Measurements from ENCODE around the gene ARID1B. TPM values are rescaled to one million over a fixed set of nuclear protein-coding genes. Genes with fewer than 3 reads are reported as not detected.

The ARID1B gene
- total and polyA plus RNA-seq, 2 experiments from 2014 or later = 32.9 to 67.0 TPM

DNA sequence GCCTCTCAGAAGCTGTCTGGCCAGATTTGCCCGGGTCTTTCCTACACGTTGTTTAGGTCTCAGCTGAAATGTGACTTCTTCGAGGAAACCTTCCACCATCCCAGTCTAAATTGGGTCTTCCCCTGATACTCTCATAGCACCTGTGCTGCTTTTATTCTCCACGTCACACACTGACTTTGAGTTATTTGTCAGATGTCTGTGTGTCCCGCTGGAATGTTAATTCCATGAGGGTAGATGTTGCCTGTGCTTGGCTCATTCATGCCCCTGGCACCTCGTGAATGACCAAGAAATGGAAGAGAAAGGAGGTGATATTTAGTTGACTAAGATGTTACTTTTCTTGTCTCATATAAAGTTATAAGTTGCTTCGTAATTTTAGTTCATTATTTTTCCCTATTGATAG is 348.4 kb downstream of the ARID1B start:
- Histone ChIP-seq H3K79me2 (peaks cover 12% of the 10 kb centered on the region), H3K27ac (peak overlapping the region; percentile 28), H3K36me3 (replicated peaks; ENCODE audit: insufficient read depth, low read depth) (no peaks in the 10 kb centered on the region), H3K4me1 (ENCODE audit: insufficient read depth) (peaks cover 3% of the 10 kb centered on the region), H3K4me2 (no peak overlapping the region), H3K9me3 (ENCODE audit: low read depth) (no peaks in the 10 kb centered on the region), H2AFZ (no peak overlapping the region), H4K20me1 (ENCODE audit: insufficient read depth, poor library complexity, severe bottlenecking) (no peaks in the 10 kb centered on the region), H3K9me2 (replicated peaks; ENCODE audit: insufficient read depth) (no peaks in the 10 kb centered on the region), H3K4me3 (no peak overlapping the region), H3K27me3 (no peaks in the 10 kb centered on the region)
- TF ChIP-seq, protein P1, sequence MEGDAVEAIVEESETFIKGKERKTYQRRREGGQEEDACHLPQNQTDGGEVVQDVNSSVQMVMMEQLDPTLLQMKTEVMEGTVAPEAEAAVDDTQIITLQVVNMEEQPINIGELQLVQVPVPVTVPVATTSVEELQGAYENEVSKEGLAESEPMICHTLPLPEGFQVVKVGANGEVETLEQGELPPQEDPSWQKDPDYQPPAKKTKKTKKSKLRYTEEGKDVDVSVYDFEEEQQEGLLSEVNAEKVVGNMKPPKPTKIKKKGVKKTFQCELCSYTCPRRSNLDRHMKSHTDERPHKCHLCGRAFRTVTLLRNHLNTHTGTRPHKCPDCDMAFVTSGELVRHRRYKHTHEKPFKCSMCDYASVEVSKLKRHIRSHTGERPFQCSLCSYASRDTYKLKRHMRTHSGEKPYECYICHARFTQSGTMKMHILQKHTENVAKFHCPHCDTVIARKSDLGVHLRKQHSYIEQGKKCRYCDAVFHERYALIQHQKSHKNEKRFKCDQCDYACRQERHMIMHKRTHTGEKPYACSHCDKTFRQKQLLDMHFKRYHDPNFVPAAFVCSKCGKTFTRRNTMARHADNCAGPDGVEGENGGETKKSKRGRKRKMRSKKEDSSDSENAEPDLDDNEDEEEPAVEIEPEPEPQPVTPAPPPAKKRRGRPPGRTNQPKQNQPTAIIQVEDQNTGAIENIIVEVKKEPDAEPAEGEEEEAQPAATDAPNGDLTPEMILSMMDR (IDR thresholded peaks at IDR 0.05; ENCODE audit: poor library complexity) = no peak
- no peak for TF ChIP-seq EZH2 (IDR thresholded peaks at IDR 0.05; ENCODE audit: borderline replicate concordance)
- 91% methylated on average over 7 of the region's 7 CpGs for WGBS (ENCODE audit: low lambda C conversion rate, missing lambda C conversion rate)
- DNase-seq (ENCODE audit: low spot score) = no peak

GRCh38 chr6:157126183-157127098 is 349.3 kb downstream of the ARID1B start:
- no peak for DNase-seq (ENCODE audit: low spot score)
- H4K20me1 ChIP-seq (ENCODE audit: insufficient read depth, poor library complexity, severe bottlenecking) = no peaks in the 10 kb centered on the region
- no peak overlapping the region for H3K4me2 ChIP-seq
- no peak overlapping the region for H3K4me3 ChIP-seq
- H3K4me1 ChIP-seq (ENCODE audit: insufficient read depth) = peaks cover 3% of the 10 kb centered on the region
- peak overlapping the region; percentile 66 for H3K27ac ChIP-seq
- no peaks in the 10 kb centered on the region for H3K9me2 ChIP-seq (replicated peaks; ENCODE audit: insufficient read depth)
- no peaks in the 10 kb centered on the region for H3K36me3 ChIP-seq (replicated peaks; ENCODE audit: insufficient read depth, low read depth)
- H3K9me3 ChIP-seq (ENCODE audit: low read depth) = no peaks in the 10 kb centered on the region
- TF ChIP-seq, protein P1 (IDR thresholded peaks at IDR 0.05; ENCODE audit: poor library complexity) = no peak
- no peak for TF ChIP-seq EZH2 (IDR thresholded peaks at IDR 0.05; ENCODE audit: borderline replicate concordance)
- no peak for TF ChIP-seq EZH2phosphoT487 (IDR thresholded peaks at IDR 0.05; ENCODE audit: low read depth, severe bottlenecking, unreplicated experiment)
- no peak overlapping the region for H2AFZ ChIP-seq
- H3K79me2 ChIP-seq = peaks cover 14% of the 10 kb centered on the region
- WGBS (ENCODE audit: low lambda C conversion rate, missing lambda C conversion rate) = 85% methylated on average over 11 of the region's 11 CpGs
- H3K27me3 ChIP-seq = no peaks in the 10 kb centered on the region

- DNase-seq (ENCODE audit: low spot score) = no peak
- H4K20me1 ChIP-seq (ENCODE audit: insufficient read depth, poor library complexity, severe bottlenecking) = peaks cover 2% of the 10 kb centered on the region
- H2AFZ ChIP-seq = no peak overlapping the region
- peaks cover 3% of the 10 kb centered on the region for H3K4me1 ChIP-seq (ENCODE audit: insufficient read depth)
- WGBS (ENCODE audit: low lambda C conversion rate, missing lambda C conversion rate) = 87% methylated on average over 5 of the region's 5 CpGs
- H3K9me2 ChIP-seq (replicated peaks; ENCODE audit: insufficient read depth) = no peaks in the 10 kb centered on the region
- H3K36me3 ChIP-seq (replicated peaks; ENCODE audit: insufficient read depth, low read depth) = no peaks in the 10 kb centered on the region
- no peak overlapping the region for H3K4me2 ChIP-seq
- H3K27me3 ChIP-seq = no peaks in the 10 kb centered on the region
- no peaks in the 10 kb centered on the region for H3K9me3 ChIP-seq (ENCODE audit: low read depth)
- TF ChIP-seq, protein P1 (IDR thresholded peaks at IDR 0.05; ENCODE audit: poor library complexity) = no peak
- TF ChIP-seq EZH2phosphoT487 (IDR thresholded peaks at IDR 0.05; ENCODE audit: low read depth, severe bottlenecking, unreplicated experiment) = no peak
- no peak for TF ChIP-seq EZH2 (IDR thresholded peaks at IDR 0.05; ENCODE audit: borderline replicate concordance)
- H3K27ac ChIP-seq = no peak overlapping the region
- no peak overlapping the region for H3K4me3 ChIP-seq
- H3K79me2 ChIP-seq = peaks cover 14% of the 10 kb centered on the region
These were observed 351.1 kb downstream of the ARID1B start for GRCh38 chr6:157128235-157128775.
